T follicular helper cell (primary cell): ENCODE data around the gene GRK5.

Source experiments
- DNase-seq: peaks from one replicate; pipeline ENCODE4 v3.0.0-alpha.2; 2020; ENCODE audit warnings: low read depth

The GRK5 gene

GRCh38 chr10:119342335-119342734 lies 135.0 kb downstream of the GRK5 start:
- DNase-seq = no peak

GRCh38 chr10:119343011-119343601 lies 135.7 kb downstream of the GRK5 start:
- no peak for DNase-seq

- DNase-seq = no peak
Measured at GRCh38 chr10:119344381-119344780, 137.0 kb downstream of the GRK5 start.

GRCh38 chr10:119346095-119346832 lies 138.9 kb downstream of the GRK5 start:
- DNase-seq = no peak

GRCh38 chr10:119347181-119347974 lies 140.0 kb downstream of the GRK5 start:
- DNase-seq = no peak

- no peak for DNase-seq
Measured at GRCh38 chr10:119348106-119348505, 140.7 kb downstream of the GRK5 start.

GRCh38 chr10:119348516-119349240 lies 141.3 kb downstream of the GRK5 start:
- DNase-seq = no peak

- no peak for DNase-seq
Measured at GRCh38 chr10:119349341-119349740, 142.0 kb downstream of the GRK5 start.

- no peak for DNase-seq
Measured at GRCh38 chr10:119349937-119350501, 142.6 kb downstream of the GRK5 start.

- DNase-seq = no peak
Measured at GRCh38 chr10:119350502-119351097, 143.2 kb downstream of the GRK5 start.

GRCh38 chr10:119351189-119351588 lies 143.8 kb downstream of the GRK5 start:
- DNase-seq = no peak

GRCh38 chr10:119352042-119352441 lies 144.7 kb downstream of the GRK5 start:
- no peak for DNase-seq

GRCh38 chr10:119352807-119353206 lies 145.4 kb downstream of the GRK5 start:
- DNase-seq = no peak

GRCh38 chr10:119353421-119353820 lies 146.1 kb downstream of the GRK5 start:
- no peak for DNase-seq

GRCh38 chr10:119355930-119356329 lies 148.6 kb downstream of the GRK5 start:
- DNase-seq = no peak

- DNase-seq = no peak
Measured at GRCh38 chr10:119357412-119358151, 150.2 kb downstream of the GRK5 start.

GRCh38 chr10:119358152-119358512 lies 150.8 kb downstream of the GRK5 start:
- DNase-seq = no peak

- no peak for DNase-seq
Measured at GRCh38 chr10:119358567-119358966, 151.2 kb downstream of the GRK5 start.

GRCh38 chr10:119359025-119359424 lies 151.7 kb downstream of the GRK5 start:
- DNase-seq = no peak

- DNase-seq = no peak
Measured at GRCh38 chr10:119360181-119360921, 153.0 kb downstream of the GRK5 start.
